Thoracic aorta (tissue), 2 donors: Measurements from ENCODE around the gene CAMKMT. TPM values are rescaled to one million over a fixed set of nuclear protein-coding genes. Genes with fewer than 3 reads are reported as not detected.

Experiments used
- ATAC-seq: fragments of 150-250 bp; one replicate; pipeline ENCODE4 v1.8.0; 2017; ENCODE audit warnings: low read depth; ENCODE audit not compliant: insufficient number of reproducible peaks, low FRiP score
- DNase-seq: peaks from one replicate; pipeline ENCODE4 v3.0.0-alpha.2; 2020; ENCODE audit warnings: low spot score
- H3K27ac ChIP-seq, 2 donors: fragments of 200-600 bp; sonication (generic); 1 replicate in 1 of 2; 2 replicates in 1 of 2; pipeline ENCODE4 v1.5.1; 2016; ENCODE audit warnings: mild to moderate bottlenecking in 2 of 2, moderate library complexity in 2 of 2
- H3K27me3 ChIP-seq: fragments of 200-600 bp; sonication (generic); replicated peaks from 2 replicates; pipeline ENCODE4 v1.6.0; 2016; ENCODE audit warnings: mild to moderate bottlenecking; ENCODE audit not compliant: insufficient read depth
- H3K36me3 ChIP-seq: fragments of 200-600 bp; sonication (generic); one replicate; pipeline ENCODE4 v1.5.1; 2016
- H3K4me1 ChIP-seq, 2 donors: fragments of 200-600 bp; sonication (generic); 1 replicate in 1 of 2; 2 replicates in 1 of 2; pipeline versions ENCODE4 v1.5.1 to v1.6.0; 2016; ENCODE audit warnings: low read depth in 2 of 2, mild to moderate bottlenecking in 1 of 2; ENCODE audit not compliant: control insufficient read depth in 1 of 2
- H3K4me3 ChIP-seq: fragments of 200-600 bp; sonication (generic); 2 replicates; pipeline ENCODE4 v1.5.1; 2016; ENCODE audit warnings: mild to moderate bottlenecking
- H3K9me3 ChIP-seq: fragments of 200-600 bp; sonication (generic); 2 replicates; pipeline ENCODE4 v1.5.1; 2016
- total RNA-seq, 2 donors: library from RNA; depleted of rRNA; stranded (reverse); fragments of >200 nt; gene quantifications; one replicate each; pipeline versions ENCODE4 v1.1.0 to v1.2.3, GENCODE V29; 2016
- TF ChIP-seq, protein P1 (sequence below): fragments of 200-600 bp; sonication (generic); IDR thresholded peaks from one replicate; pipeline ENCODE4 v1.5.1; 2019; ENCODE audit warnings: antibody characterized with exemption

CAMKMT gene
- total RNA-seq, 2 donors from 2014 or later = 4.7 to 11.6 TPM

DNA sequence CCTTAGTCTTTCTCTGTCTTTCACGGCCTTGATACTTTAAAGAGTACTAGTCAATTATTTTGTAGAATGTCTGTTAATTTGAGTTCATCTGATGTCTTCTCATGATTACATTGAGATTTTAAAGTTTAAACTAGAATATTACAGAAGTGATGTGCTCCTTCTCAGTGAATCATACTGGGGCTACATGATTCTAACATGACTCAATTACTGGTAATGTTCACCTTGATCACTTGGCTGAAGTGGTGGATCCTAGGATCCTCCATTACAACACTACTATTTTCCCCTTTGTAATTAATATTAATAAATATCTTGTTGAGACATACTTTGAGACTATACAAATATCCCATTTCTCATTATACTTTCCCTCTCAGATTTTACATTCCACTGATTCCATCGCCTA, 148.5 kb downstream of the CAMKMT start:
- DNase-seq = no peak
- Histone ChIP-seq H3K27ac (no peak overlapping the region), H3K27me3 (no peaks in the 10 kb centered on the region), H3K4me3 (no peak overlapping the region), H3K4me1 (no peaks in the 10 kb centered on the region), H3K9me3 (no peaks in the 10 kb centered on the region), H3K36me3 (no peaks in the 10 kb centered on the region)
- ATAC-seq = no peak
- TF ChIP-seq, protein P1, sequence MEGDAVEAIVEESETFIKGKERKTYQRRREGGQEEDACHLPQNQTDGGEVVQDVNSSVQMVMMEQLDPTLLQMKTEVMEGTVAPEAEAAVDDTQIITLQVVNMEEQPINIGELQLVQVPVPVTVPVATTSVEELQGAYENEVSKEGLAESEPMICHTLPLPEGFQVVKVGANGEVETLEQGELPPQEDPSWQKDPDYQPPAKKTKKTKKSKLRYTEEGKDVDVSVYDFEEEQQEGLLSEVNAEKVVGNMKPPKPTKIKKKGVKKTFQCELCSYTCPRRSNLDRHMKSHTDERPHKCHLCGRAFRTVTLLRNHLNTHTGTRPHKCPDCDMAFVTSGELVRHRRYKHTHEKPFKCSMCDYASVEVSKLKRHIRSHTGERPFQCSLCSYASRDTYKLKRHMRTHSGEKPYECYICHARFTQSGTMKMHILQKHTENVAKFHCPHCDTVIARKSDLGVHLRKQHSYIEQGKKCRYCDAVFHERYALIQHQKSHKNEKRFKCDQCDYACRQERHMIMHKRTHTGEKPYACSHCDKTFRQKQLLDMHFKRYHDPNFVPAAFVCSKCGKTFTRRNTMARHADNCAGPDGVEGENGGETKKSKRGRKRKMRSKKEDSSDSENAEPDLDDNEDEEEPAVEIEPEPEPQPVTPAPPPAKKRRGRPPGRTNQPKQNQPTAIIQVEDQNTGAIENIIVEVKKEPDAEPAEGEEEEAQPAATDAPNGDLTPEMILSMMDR = no peak

DNA sequence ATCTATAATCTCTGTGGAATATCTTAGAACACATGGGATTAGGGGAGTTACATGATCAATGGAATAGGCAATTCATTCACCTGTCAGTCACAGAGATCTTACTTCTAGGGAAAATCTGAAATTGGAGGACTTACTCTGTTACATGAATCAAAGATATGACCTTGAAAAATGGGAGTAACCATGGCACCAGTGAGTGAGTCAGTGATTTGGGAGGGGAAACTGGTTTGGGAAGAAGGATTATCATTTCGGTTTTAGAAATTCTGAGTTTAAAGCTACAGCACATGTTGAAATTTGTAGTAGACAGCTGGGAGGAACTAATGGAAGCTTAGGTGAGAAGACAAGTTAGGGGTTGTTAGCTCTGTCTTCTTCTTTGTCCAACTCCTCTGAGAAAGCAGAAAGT, 153.7 kb downstream of the CAMKMT start:
- TF ChIP-seq, protein P1 = no peak

DNA sequence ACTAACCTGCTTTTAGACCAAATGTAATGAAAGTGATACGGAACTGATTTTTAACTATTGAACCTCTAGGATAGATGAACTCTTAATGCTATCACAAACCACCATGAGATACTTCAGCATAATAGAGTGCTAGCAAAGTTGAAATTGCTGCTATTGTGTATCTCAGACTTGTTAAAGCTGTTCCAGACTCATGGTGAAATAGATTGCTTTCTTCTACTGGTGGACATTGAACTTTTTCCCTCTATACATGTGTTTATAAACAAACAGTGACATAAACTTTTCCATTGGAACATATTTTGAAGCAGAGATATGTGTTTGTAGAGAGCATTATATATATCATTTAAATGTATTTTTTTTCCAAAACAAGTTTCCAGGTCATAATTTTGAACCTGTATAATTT, 157.3 kb downstream of the CAMKMT start:
- H3K27me3 ChIP-seq = no peaks in the 10 kb centered on the region
- no peak overlapping the region for H3K27ac ChIP-seq
- peaks cover 16% of the 10 kb centered on the region for H3K9me3 ChIP-seq
- H3K4me3 ChIP-seq = no peak overlapping the region
- no peak for ATAC-seq
- TF ChIP-seq, protein P1 = no peak
- H3K36me3 ChIP-seq = no peaks in the 10 kb centered on the region
- no peaks in the 10 kb centered on the region for H3K4me1 ChIP-seq
- DNase-seq = no peak

More for the DNA sequence above, 153.7 kb downstream of the CAMKMT start:
- no peak overlapping the region for H3K4me3 ChIP-seq
- H3K27ac ChIP-seq = no peak overlapping the region
- H3K27me3 ChIP-seq = no peaks in the 10 kb centered on the region
- ATAC-seq (no peak), DNase-seq (no peak)
- H3K4me1 ChIP-seq = no peaks in the 10 kb centered on the region
- no peaks in the 10 kb centered on the region for H3K9me3 ChIP-seq
- H3K36me3 ChIP-seq = no peaks in the 10 kb centered on the region

DNA sequence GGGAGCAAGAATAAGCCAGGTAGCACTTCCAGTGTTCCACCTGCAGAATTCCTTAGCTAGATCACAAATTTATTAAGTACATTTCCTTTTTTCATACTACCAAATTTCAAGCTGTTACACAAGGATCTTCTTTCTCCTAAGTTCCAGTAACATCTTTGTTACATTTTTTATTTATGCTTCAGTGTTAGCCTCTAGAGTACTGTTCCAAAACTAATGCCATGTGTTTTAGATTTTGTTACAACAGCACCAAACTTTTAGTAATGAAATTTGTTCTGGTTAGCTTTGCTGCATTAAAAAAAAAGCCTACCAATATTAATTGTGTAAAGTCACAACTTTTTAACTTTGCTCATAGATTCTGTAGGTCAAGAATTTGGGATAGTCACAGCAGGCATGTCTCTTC, 161.1 kb downstream of the CAMKMT start:
- Histone ChIP-seq H3K27me3 (no peaks in the 10 kb centered on the region), H3K27ac (no peak overlapping the region), H3K4me1 (no peaks in the 10 kb centered on the region), H3K36me3 (no peaks in the 10 kb centered on the region), H3K9me3 (peaks cover 16% of the 10 kb centered on the region), H3K4me3 (no peak overlapping the region)
- DNase-seq (no peak), ATAC-seq (no peak)
- TF ChIP-seq, protein P1 = no peak

DNA sequence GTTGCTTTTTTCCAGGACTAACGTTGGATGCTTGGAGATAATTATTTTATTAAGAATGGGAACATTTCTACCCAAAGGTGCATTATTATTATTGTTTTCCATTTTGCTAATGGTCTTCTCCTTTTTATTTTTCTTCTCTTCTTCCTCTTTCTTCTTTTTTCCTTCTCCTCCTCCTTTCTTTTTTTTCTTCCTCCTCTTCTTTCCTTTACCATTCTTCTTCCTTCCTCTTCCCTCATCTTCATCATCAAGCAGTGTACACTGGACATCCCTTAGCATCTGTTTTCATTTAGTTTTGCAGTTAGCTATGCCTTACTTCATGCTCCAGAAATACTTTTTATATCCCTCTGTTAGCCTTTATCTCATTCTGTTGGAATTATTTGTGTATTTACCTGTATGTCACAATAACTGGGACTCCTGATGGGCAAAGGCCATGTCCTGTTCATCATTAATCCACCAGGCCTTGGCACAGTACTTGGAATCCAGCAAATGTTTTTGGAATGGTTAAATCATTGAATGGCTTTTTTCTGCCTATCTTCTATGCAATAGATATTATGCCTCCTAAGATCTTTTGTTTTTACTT, 162.7 kb downstream of the CAMKMT start:
- Histone ChIP-seq H3K4me3 (no peak overlapping the region), H3K36me3 (no peaks in the 10 kb centered on the region), H3K9me3 (peaks cover 16% of the 10 kb centered on the region), H3K27me3 (no peaks in the 10 kb centered on the region), H3K4me1 (peaks cover 3 to 5% of the 10 kb centered on the region in 2 donors), H3K27ac (no peak overlapping the region)
- TF ChIP-seq, protein P1 = no peak
- DNase-seq = no peak
- no peak for ATAC-seq
